ENCODE results near the gene TEKTIP1. TPM values are rescaled to one million over a fixed set of nuclear protein-coding genes. Genes with fewer than 3 reads are reported as not detected.

TEKTIP1 gene
- total and polyA plus RNA-seq, 2 donors (not counting 1 experiment from before 2014, with no cell fraction given): 6.3 to 17.3 TPM

DNA sequence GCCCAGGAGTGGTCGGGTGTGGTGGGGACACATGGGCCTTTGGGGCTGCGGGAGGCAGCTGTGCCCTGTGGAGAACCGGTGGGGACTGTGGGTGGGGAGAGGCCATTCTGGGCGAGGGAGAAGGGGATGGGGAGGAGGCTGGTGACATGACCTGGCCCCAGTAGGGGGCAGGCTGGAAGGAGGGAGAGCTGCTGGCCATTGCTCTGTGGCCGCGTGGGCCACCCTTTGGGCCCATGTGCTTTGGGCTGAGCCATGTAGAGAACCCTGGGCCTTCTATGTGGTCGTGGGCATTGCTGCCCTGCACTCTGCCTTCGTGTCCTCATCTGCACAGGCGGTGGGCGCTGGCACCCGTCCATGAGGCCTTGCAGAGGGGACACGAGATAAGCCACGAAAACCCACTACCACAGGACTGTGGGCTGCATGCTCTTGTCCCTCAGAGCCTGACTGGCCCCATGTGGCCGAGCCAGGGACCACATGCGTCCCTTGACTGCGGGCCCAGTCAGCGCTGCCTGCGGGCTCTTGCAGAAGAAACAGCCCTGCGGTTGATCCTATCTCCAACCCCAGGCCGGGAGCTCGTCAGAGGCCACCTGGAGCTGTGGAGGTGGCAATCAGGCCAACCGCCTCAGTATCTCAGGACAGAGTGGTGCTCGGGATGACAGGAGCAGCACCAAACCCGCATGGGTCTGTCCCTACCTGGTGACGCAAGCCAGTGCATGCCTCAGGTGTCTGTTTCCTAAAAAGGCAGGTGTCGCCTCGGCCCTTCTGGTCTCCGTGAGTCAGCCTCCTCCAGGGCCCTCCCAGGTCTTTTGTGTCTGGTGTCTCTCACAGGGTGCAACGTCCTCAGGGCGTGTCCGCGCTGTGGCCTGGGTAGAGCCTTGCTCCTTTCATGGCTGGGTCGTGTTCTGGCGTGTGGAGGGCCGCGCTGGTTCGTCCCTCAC lies 18.5 kb upstream of the TEKTIP1 start:
- no peak for ATAC-seq (ENCODE audit: low read depth)
- Histone ChIP-seq H3K27ac (ENCODE audit: low read length in 2 of 2) (no peak overlapping the region), H3K4me3 (ENCODE audit: control extremely low read depth in 1 of 5, extremely low read depth in 1 of 5, insufficient read depth in 1 of 5, low read depth in 2 of 5, low read length in 4 of 5) (no peak overlapping the region), H3K9ac (ENCODE audit: low read length) (no peak overlapping the region), H3K79me2 (ENCODE audit: control insufficient read depth, insufficient read depth, low read length) (peaks cover 95% of the 10 kb centered on the region), H4K20me1 (ENCODE audit: control insufficient read depth, insufficient read depth, low read length, poor library complexity, severe bottlenecking) (peaks cover 94% of the 10 kb centered on the region), H2AFZ (ENCODE audit: insufficient read depth, low read depth, low read length, poor library complexity, severe bottlenecking) (no peak overlapping the region), H3K9me3 (ENCODE audit: control extremely low read depth in 1 of 3, control insufficient read depth in 2 of 3, insufficient read depth in 1 of 3, low read length in 2 of 3) (peaks cover 0 to 5% (median 0%) of the 10 kb centered on the region in 3 donors), H3K4me1 (ENCODE audit: control insufficient read depth in 2 of 2, insufficient read depth in 2 of 2, low read length in 2 of 2) (peaks cover 10 to 31% of the 10 kb centered on the region in 2 donors), H3K36me3 (replicated peaks in 1 of 2; ENCODE audit: control extremely low read depth in 1 of 2, control insufficient read depth in 1 of 2, extremely low read depth in 1 of 2, insufficient read depth in 2 of 2, low read length in 1 of 2) (peaks cover 0 to 50% of the 10 kb centered on the region in 2 experiments), H3K27me3 (replicated peaks in 1 of 4; ENCODE audit: control extremely low read depth in 1 of 4, control insufficient read depth in 3 of 4, insufficient read depth in 4 of 4, low read length in 3 of 4) (no peaks in the 10 kb centered on the region), H3K4me2 (replicated peaks; ENCODE audit: low read depth, low read length, poor library complexity, severe bottlenecking) (no peak overlapping the region)
- Mint-ChIP-seq H3K4me1 (peaks cover 33% of the 10 kb centered on the region), H3K9me3 (ENCODE audit: insufficient read depth) (no peaks in the 10 kb centered on the region), H3K4me3 (no peak overlapping the region), H3K27me3 (no peaks in the 10 kb centered on the region), H3K27ac (no peak overlapping the region)
- TF ChIP-seq, protein P1, sequence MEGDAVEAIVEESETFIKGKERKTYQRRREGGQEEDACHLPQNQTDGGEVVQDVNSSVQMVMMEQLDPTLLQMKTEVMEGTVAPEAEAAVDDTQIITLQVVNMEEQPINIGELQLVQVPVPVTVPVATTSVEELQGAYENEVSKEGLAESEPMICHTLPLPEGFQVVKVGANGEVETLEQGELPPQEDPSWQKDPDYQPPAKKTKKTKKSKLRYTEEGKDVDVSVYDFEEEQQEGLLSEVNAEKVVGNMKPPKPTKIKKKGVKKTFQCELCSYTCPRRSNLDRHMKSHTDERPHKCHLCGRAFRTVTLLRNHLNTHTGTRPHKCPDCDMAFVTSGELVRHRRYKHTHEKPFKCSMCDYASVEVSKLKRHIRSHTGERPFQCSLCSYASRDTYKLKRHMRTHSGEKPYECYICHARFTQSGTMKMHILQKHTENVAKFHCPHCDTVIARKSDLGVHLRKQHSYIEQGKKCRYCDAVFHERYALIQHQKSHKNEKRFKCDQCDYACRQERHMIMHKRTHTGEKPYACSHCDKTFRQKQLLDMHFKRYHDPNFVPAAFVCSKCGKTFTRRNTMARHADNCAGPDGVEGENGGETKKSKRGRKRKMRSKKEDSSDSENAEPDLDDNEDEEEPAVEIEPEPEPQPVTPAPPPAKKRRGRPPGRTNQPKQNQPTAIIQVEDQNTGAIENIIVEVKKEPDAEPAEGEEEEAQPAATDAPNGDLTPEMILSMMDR (IDR thresholded peaks at IDR 0.05): no peak
- no peak for TF ChIP-seq EZH2 (IDR thresholded peaks at IDR 0.05; ENCODE audit: borderline replicate concordance, insufficient read depth, low read depth, low read length, poor library complexity, severe bottlenecking)
- DNase-seq: no peak
- intact Hi-C loops (cut with micrococcal nuclease): no loop called here
- WGBS (ENCODE audit: insufficient coverage): 96% methylated on average over 37 of the region's 37 CpGs
- ChIA-PET POLR2A (no interaction called here), CTCF (interaction anchor here (1.3 kb wide), 1 partner anchor 37 kb away, joined by 3 read pairs; the partner anchor contains the start of gene SMIM44)

DNA sequence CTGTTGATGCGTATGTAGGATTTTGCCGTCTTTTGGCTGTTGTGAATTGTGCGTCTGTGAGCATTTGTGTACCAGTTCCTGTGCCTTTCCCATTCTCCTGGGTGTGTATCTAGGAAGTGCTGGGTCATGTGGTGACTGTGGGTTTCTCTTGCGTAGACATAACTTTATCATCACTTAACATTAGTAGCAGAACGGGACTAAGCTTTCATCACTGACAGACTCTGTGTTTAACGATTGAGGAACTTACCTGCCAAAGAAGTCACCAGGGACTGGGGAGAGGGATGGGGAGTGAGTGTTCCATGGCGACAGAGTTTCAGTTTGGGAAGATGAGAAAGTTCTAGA lies 17.9 kb upstream of the TEKTIP1 start:
- no peak overlapping the region for H3K4me3 ChIP-seq (ENCODE audit: control extremely low read depth in 1 of 5, extremely low read depth in 1 of 5, insufficient read depth in 1 of 5, low read depth in 2 of 5, low read length in 4 of 5)
- H4K20me1 ChIP-seq (ENCODE audit: control insufficient read depth, insufficient read depth, low read length, poor library complexity, severe bottlenecking): peaks cover 94% of the 10 kb centered on the region
- peaks cover 89% of the 10 kb centered on the region for H3K79me2 ChIP-seq (ENCODE audit: control insufficient read depth, insufficient read depth, low read length)
- POLR2A ChIA-PET: no interaction called here
- H3K9ac ChIP-seq (ENCODE audit: low read length): no peak overlapping the region
- no peak overlapping the region for H3K27ac ChIP-seq (ENCODE audit: low read length in 2 of 2)
- Mint-ChIP-seq H3K4me1 (peaks cover 29% of the 10 kb centered on the region), H3K27me3 (no peaks in the 10 kb centered on the region), H3K9me3 (ENCODE audit: insufficient read depth) (no peaks in the 10 kb centered on the region), H3K27ac (no peak overlapping the region), H3K4me3 (no peak overlapping the region)
- no peak overlapping the region for H3K4me2 ChIP-seq (replicated peaks; ENCODE audit: low read depth, low read length, poor library complexity, severe bottlenecking)
- H2AFZ ChIP-seq (ENCODE audit: insufficient read depth, low read depth, low read length, poor library complexity, severe bottlenecking): no peak overlapping the region
- peaks cover 0 to 52% of the 10 kb centered on the region in 2 experiments for H3K36me3 ChIP-seq (replicated peaks in 1 of 2; ENCODE audit: control extremely low read depth in 1 of 2, control insufficient read depth in 1 of 2, extremely low read depth in 1 of 2, insufficient read depth in 2 of 2, low read length in 1 of 2)
- H3K4me1 ChIP-seq (ENCODE audit: control insufficient read depth in 2 of 2, insufficient read depth in 2 of 2, low read length in 2 of 2): peaks cover 8 to 27% of the 10 kb centered on the region in 2 donors
- 85% methylated on average over 5 of the region's 7 CpGs for WGBS (ENCODE audit: insufficient coverage)
- no peak for ATAC-seq (ENCODE audit: low read depth)
- intact Hi-C loops (cut with micrococcal nuclease): no loop called here
- no peak for TF ChIP-seq EZH2 (IDR thresholded peaks at IDR 0.05; ENCODE audit: borderline replicate concordance, insufficient read depth, low read depth, low read length, poor library complexity, severe bottlenecking)
- TF ChIP-seq, protein P1 (IDR thresholded peaks at IDR 0.05): no peak
- H3K9me3 ChIP-seq (ENCODE audit: control extremely low read depth in 1 of 3, control insufficient read depth in 2 of 3, insufficient read depth in 1 of 3, low read length in 2 of 3): peaks cover 0 to 5% (median 0%) of the 10 kb centered on the region in 3 donors
- CTCF ChIA-PET: no interaction called here
- no peaks in the 10 kb centered on the region for H3K27me3 ChIP-seq (replicated peaks in 1 of 4; ENCODE audit: control extremely low read depth in 1 of 4, control insufficient read depth in 3 of 4, insufficient read depth in 4 of 4, low read length in 3 of 4)
- no peak for DNase-seq

All from B cell (primary cell).